OCI-M2 (cell line): ENCODE results near the gene TICAM2.

Source experiments
- DNase-seq: peaks from one replicate; lab custom pipeline; 2025; ENCODE audit not compliant: unreplicated experiment; lab: John Stamatoyannopoulos, UW

The TICAM2 gene

DNA sequence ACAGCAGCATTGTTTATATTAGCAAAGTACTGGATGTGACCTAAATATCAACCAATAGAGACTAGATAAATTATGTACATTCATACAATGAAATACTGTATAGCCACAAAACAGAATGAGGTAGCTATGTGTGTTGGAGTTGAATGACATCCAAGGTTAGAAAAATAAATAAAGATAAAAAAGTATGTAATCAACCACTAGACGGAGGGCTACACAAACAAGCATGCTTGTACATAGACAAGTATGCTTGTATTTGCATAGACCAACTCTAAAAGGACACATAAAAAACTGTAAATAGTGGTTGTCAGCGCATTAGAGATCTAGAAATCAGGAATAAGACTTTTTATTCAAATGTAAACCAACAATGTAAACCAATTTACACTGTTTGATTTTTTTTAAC lies 60.7 kb downstream of the TICAM2 start:
- DNase-seq, result no peak

DNA sequence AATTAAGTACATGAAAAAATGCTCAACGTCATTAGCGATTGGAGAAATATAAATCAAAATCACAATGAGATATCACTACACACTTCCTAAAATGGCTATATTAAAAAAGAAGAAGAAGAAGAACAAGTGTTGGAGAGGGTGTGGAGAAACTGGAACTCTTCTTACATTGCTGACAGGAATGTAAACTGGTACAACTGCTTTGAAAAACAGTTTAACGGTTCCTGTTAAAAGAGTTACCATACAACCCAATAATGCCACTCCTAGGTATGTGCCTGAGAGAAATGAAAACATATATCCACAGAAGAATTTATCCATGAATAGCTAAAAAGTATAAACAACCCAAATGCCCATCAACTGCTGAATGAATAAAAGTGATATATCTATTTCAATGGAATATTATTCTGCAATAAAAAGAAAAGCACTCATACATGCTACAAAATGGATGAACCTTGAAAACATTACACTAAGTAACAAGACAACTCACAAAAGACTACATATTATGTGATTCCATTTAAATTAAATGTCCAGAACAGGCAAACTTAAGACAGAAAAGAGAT lies 66.7 kb downstream of the TICAM2 start:
- DNase-seq, result no peak

DNA sequence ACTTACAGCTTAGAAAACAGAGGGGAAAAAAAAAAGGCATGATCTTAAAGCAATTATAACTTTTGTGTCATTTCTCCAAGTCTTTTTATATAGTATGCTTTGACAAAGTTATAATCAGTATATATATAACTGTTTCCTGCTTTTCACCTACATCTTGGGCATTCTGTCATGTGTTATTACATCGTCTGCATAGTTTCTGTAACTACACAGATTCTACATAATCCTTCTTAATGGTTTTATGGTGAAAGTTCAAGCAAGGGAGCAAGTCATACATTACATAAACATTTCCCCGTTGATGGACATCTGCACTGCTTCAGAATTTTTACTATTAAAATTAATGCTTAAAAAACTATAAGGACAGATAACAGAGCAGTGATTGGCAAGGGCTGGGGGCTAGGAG lies 69.8 kb downstream of the TICAM2 start:
- DNase-seq, result no peak

DNA sequence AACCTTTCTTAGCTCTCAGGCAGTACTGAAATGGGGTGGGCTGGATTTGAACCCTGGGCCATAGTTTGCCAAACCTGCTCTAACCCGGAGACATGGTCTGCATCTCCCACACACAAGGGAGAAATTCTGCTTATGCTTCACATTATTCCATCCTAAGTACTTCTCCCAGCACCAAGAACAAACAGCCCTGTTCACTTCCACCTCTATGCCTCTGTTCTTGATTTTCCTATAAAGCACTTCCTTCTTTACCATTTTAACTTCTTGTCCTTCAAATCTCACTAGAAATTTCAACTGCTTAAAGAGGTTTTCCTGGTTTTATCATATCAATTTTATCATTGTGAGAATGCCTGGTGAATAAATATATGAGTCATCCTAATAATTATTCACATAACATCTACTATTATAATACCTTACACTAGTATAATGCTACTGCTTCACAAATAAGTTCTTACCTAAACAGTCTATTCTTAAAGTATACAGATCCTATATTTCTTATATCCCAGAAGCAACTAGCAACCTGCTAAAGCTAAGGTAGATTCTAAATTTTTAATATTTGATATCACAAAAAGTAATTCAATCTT lies 70.4 kb downstream of the TICAM2 start:
- no peak for DNase-seq

DNA sequence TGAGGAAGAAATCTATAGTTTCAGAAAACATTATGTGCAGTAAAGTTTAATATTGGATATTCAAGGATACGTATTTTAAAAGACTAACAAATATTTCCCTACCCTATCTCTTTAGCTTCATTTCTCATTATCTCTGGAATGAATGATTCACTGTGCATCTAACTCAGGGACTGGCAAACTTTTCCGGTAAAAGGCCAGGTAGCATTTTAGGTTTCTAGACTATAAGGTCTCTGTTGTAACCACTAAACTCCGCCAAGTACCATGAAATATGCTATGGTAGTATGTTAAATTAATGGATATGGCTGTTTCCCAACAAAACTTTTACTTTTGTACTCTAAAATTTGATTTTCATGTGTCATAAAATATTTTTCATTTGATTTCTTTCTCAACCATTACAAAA lies 70.9 kb downstream of the TICAM2 start:
- no peak for DNase-seq

DNA sequence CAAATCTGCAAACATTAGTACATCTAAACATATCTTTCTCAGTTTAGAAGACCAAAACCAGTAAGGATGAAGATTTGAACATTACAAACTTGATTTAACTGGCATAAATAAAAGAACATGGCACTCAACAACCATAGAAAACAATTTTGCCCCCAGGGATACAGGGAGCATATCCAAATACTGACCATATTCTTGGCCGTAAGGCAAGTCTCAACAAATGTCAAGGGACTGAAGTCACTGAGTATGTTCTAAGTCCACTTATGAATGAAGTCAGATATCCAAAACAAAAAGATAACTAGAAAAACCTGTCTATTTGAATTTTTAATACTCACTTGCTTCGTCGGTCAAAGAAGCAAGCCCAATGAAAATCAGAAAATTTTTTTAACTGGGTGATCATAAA lies 71.9 kb downstream of the TICAM2 start:
- no peak for DNase-seq
